ENCODE data around the gene KANTR.
"Not testable (repeated sequence)": the region's sequence is repeated elsewhere in the genome, so short reads cannot be mapped to it uniquely, and the experiment has no call there.

KANTR gene

GRCh38 chrX:53128097-53128749 is 34.3 kb downstream of the KANTR start:
- DNase-seq (ENCODE audit: low read depth), result no peak

GRCh38 chrX:53133400-53133799 is 39.5 kb downstream of the KANTR start:
- no peak for DNase-seq (ENCODE audit: low read depth)

GRCh38 chrX:53135581-53135980 is 41.6 kb downstream of the KANTR start:
- DNase-seq (ENCODE audit: low read depth), result no peak

- no peak for DNase-seq (ENCODE audit: low read depth)
These were observed 59.6 kb downstream of the KANTR start for GRCh38 chrX:53153581-53153980.

GRCh38 chrX:53155512-53156206 is 61.7 kb downstream of the KANTR start:
- DNase-seq (ENCODE audit: low read depth), result no peak

GRCh38 chrX:53156207-53156596 is 62.3 kb downstream of the KANTR start:
- no peak for DNase-seq (ENCODE audit: low read depth)

GRCh38 chrX:53159184-53159583 is 65.2 kb downstream of the KANTR start:
- DNase-seq (ENCODE audit: low read depth), result no peak

- DNase-seq (ENCODE audit: low read depth), result no peak
These were observed 66.5 kb downstream of the KANTR start for GRCh38 chrX:53160297-53160983.

GRCh38 chrX:53163436-53163835 is 69.5 kb downstream of the KANTR start:
- no peak for DNase-seq (ENCODE audit: low read depth)

GRCh38 chrX:53164566-53164965 is 70.6 kb downstream of the KANTR start:
- not testable (repeated sequence) for DNase-seq (ENCODE audit: low read depth)

- DNase-seq (ENCODE audit: low read depth), result no peak
These were observed 72.2 kb downstream of the KANTR start for GRCh38 chrX:53166103-53166502.

- no peak for DNase-seq (ENCODE audit: low read depth)
These were observed 77.4 kb downstream of the KANTR start for GRCh38 chrX:53171356-53171755.
